ENCODE data around the gene ZNF606. TPM values are rescaled to one million over a fixed set of nuclear protein-coding genes. Genes with fewer than 3 reads are reported as not detected.

ZNF606 gene
- total and polyA plus RNA-seq, 2 donors (not counting 3 experiments of a cell fraction or from before 2014, with no cell fraction given): 4.6 to 10.8 TPM

DNA sequence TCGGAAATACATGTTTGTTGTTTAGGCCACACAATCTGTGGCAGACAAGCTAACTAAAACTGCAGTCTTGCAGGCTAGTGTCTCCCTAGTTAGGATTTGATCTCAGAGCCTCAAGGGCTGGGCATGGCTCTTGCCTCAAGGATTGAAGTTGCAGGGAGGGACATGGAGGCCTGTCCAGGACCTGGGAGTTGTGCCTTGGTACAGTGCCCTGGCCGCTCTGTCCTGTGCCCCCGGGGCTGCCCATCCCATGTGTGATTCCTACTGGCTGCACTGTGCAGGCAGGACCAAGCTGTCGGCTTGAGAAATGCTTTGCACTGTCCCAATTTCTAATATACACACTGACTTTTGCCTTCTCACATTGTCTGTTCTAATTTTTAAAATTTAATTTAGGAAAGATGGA, 47.6 kb downstream of the ZNF606 start:
- H3K9me3 ChIP-seq (replicated peaks; ENCODE audit: control insufficient read depth, insufficient read depth, low read length): no peaks in the 10 kb centered on the region
- H3K79me2 ChIP-seq (ENCODE audit: control insufficient read depth, insufficient read depth, low read length): no peaks in the 10 kb centered on the region
- TF ChIP-seq MYC (IDR thresholded peaks at IDR 0.05; ENCODE audit: low read depth, low read length) (no peak), EZH2 (IDR thresholded peaks at IDR 0.05; ENCODE audit: borderline replicate concordance, low read depth, low read length, severe bottlenecking) (no peak), JUN (IDR thresholded peaks at IDR 0.05; ENCODE audit: borderline replicate concordance, insufficient read depth, insufficient read length, low read depth) (no peak), GATA2 (IDR thresholded peaks at IDR 0.05; ENCODE audit: insufficient read depth, insufficient read length, low read depth, low read length) (no peak), FOS (IDR thresholded peaks at IDR 0.05; ENCODE audit: borderline replicate concordance, insufficient read depth, low read length) (no peak), POLR2AphosphoS5 (IDR thresholded peaks at IDR 0.05; ENCODE audit: insufficient read depth, low read depth, low read length) (no peak), POLR2A (IDR thresholded peaks at IDR 0.05; ENCODE audit: low read depth, low read length) (no peak)
- TF ChIP-seq, protein P1, sequence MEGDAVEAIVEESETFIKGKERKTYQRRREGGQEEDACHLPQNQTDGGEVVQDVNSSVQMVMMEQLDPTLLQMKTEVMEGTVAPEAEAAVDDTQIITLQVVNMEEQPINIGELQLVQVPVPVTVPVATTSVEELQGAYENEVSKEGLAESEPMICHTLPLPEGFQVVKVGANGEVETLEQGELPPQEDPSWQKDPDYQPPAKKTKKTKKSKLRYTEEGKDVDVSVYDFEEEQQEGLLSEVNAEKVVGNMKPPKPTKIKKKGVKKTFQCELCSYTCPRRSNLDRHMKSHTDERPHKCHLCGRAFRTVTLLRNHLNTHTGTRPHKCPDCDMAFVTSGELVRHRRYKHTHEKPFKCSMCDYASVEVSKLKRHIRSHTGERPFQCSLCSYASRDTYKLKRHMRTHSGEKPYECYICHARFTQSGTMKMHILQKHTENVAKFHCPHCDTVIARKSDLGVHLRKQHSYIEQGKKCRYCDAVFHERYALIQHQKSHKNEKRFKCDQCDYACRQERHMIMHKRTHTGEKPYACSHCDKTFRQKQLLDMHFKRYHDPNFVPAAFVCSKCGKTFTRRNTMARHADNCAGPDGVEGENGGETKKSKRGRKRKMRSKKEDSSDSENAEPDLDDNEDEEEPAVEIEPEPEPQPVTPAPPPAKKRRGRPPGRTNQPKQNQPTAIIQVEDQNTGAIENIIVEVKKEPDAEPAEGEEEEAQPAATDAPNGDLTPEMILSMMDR (IDR thresholded peaks at IDR 0.05; ENCODE audit: extremely low read depth in 1 of 2, insufficient read depth in 1 of 2, low read depth in 1 of 2, low read length in 2 of 2): no peak
- TF ChIP-seq, protein P2, sequence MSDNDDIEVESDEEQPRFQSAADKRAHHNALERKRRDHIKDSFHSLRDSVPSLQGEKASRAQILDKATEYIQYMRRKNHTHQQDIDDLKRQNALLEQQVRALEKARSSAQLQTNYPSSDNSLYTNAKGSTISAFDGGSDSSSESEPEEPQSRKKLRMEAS (IDR thresholded peaks at IDR 0.05; ENCODE audit: insufficient read depth, insufficient read length): no peak
- no peaks in the 10 kb centered on the region for H3K9me1 ChIP-seq (replicated peaks; ENCODE audit: control insufficient read depth, extremely low read depth, insufficient read depth, low read length)
- DNase-seq (ENCODE audit: low read depth, low spot score): no peak
- no peak overlapping the region for H2AFZ ChIP-seq (ENCODE audit: low read depth, low read length)
- FAIRE-seq: no peak
- H3K4me1 ChIP-seq (ENCODE audit: control insufficient read depth, extremely low read depth, insufficient read depth, low read length): no peaks in the 10 kb centered on the region
- ChIA-PET CTCF (no interaction called here), POLR2A (no interaction called here)
- intact Hi-C loops (cut with micrococcal nuclease): no loop called here
- H3K4me3 ChIP-seq (replicated peaks in 1 of 3; ENCODE audit: insufficient read depth in 1 of 3, low read depth in 1 of 3, low read length in 3 of 3): no peak overlapping the region
- no peak overlapping the region for H3K27ac ChIP-seq (ENCODE audit: insufficient read depth, low read depth, low read length)
- BruUV-seq (replicated peaks): no TSS peak
- no peaks in the 10 kb centered on the region for H4K20me1 ChIP-seq (replicated peaks; ENCODE audit: control insufficient read depth, extremely low read depth, insufficient read depth, low read length)
- no peak overlapping the region for H3K9ac ChIP-seq (replicated peaks; ENCODE audit: extremely low read depth, insufficient read depth, low read length)
- H3K27me3 ChIP-seq (ENCODE audit: control insufficient read depth in 2 of 2, insufficient read depth in 2 of 2, low read length in 2 of 2): no peaks in the 10 kb centered on the region
- no peaks in the 10 kb centered on the region for H3K36me3 ChIP-seq (ENCODE audit: control insufficient read depth in 2 of 2, extremely low read depth in 1 of 2, insufficient read depth in 2 of 2, low read length in 2 of 2)
- no peak overlapping the region for H3K4me2 ChIP-seq (ENCODE audit: insufficient read depth, low read length)
- dilution Hi-C loops (cut with MboI; ENCODE audit: extremely low pct_ligation_motif_present, low sequenced_read_pairs): no loop called here
